Memory B cell (primary cell): ENCODE results near the gene C5orf58.

Experiments
- ATAC-seq: fragments of 150-1000 bp; cut with Tn5 transposase; 2 replicates; pipeline ENCODE4 v1.10.0; 2021; ENCODE audit warnings: low read depth, mild to moderate bottlenecking, moderate library complexity
- DNase-seq, 2 donors: peaks; one replicate each; pipeline ENCODE4 v3.0.0; 2022; ENCODE audit warnings: low spot score in 2 of 2
- H3K27ac Mint-ChIP-seq: one replicate; pipeline ENCODE4 v1.8.0; 2022; ENCODE audit warnings: mild to moderate bottlenecking, moderate library complexity, mixed read lengths
- H3K27me3 Mint-ChIP-seq: one replicate; pipeline ENCODE4 v1.8.0; 2022; ENCODE audit warnings: mixed read lengths
- H3K36me3 Mint-ChIP-seq: one replicate; pipeline ENCODE4 v1.8.0; 2022; ENCODE audit warnings: mild to moderate bottlenecking, mixed read lengths
- H3K4me1 Mint-ChIP-seq: one replicate; pipeline ENCODE4 v1.8.0; 2022; ENCODE audit warnings: mixed read lengths
- H3K4me3 Mint-ChIP-seq: one replicate; pipeline ENCODE4 v1.8.0; 2022; ENCODE audit warnings: mild to moderate bottlenecking, moderate library complexity, mixed read lengths
- H3K9me3 Mint-ChIP-seq: one replicate; pipeline ENCODE4 v1.8.0; 2022; ENCODE audit warnings: mixed read lengths

Gene C5orf58, protein sequence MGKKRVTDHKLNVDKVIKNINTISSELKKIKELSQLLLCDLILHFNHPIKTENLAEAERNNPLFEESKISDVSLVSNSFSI

GRCh38 chr5:170232786-170233185, at the start of gene C5orf58:
TSS of gene C5orf58 (plus strand) at chr5:170232985. CDS start at chr5:170234977, 1,992 bp downstream.
- no peak for DNase-seq
- no peaks in the 10 kb centered on the region for H3K4me1 Mint-ChIP-seq
- no peak for ATAC-seq
- no peaks in the 10 kb centered on the region for H3K36me3 Mint-ChIP-seq
- H3K4me3 Mint-ChIP-seq, result no peak within 1 kb of the TSS
- H3K27me3 Mint-ChIP-seq, result peaks cover 2% of the 10 kb centered on the region
- H3K27ac Mint-ChIP-seq, result no peak within 1 kb of the TSS
- H3K9me3 Mint-ChIP-seq, result no peaks in the 10 kb centered on the region

GRCh38 chr5:170183816-170184687, 48.7 kb upstream of the C5orf58 start:
- Mint-ChIP-seq H3K36me3 (no peaks in the 10 kb centered on the region), H3K27me3 (peaks cover 9% of the 10 kb centered on the region), H3K4me1 (no peaks in the 10 kb centered on the region), H3K9me3 (no peaks in the 10 kb centered on the region), H3K4me3 (no peak overlapping the region), H3K27ac (no peak overlapping the region)
- DNase-seq, result peak; percentile 10 to 43
- peak; percentile 43 for ATAC-seq

DNA sequence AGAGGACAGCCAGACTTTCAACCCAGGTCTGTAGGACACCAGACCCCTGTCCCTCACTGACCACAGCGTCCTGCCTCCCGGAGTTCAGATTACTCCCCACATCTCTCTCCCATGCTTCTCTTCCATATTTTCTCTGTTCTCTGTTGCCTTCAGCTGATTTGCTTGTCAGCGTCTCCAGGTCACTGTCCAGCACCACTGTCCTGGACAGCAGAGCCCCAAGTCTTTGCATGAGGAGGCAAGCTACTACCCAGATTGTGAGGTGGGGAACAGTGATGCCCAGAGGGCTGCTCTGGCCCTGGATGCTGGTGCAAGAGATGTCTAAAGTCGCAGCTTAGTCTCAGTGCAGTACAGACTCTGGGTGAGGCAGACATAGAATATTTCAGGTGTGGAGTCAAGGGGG, 48.0 kb upstream of the C5orf58 start:
- Mint-ChIP-seq H3K4me1 (no peaks in the 10 kb centered on the region), H3K9me3 (no peaks in the 10 kb centered on the region), H3K27ac (no peak overlapping the region), H3K36me3 (no peaks in the 10 kb centered on the region), H3K27me3 (peaks cover 12% of the 10 kb centered on the region), H3K4me3 (no peak overlapping the region)
- DNase-seq, result no peak
- ATAC-seq, result no peak

- H3K36me3 Mint-ChIP-seq, result no peaks in the 10 kb centered on the region
- H3K4me3 Mint-ChIP-seq, result no peak overlapping the region
- H3K9me3 Mint-ChIP-seq, result no peaks in the 10 kb centered on the region
- no peak for DNase-seq
- ATAC-seq, result no peak
- H3K27me3 Mint-ChIP-seq, result peaks cover 14% of the 10 kb centered on the region
- H3K27ac Mint-ChIP-seq, result no peak overlapping the region
- no peaks in the 10 kb centered on the region for H3K4me1 Mint-ChIP-seq
Observed at GRCh38 chr5:170186156-170186555, 46.6 kb upstream of the C5orf58 start.

GRCh38 chr5:170186856-170187255, 45.9 kb upstream of the C5orf58 start:
- Mint-ChIP-seq H3K4me3 (no peak overlapping the region), H3K27me3 (peaks cover 14% of the 10 kb centered on the region), H3K9me3 (no peaks in the 10 kb centered on the region), H3K4me1 (no peaks in the 10 kb centered on the region), H3K27ac (no peak overlapping the region), H3K36me3 (no peaks in the 10 kb centered on the region)
- no peak for ATAC-seq
- DNase-seq, result no peak

DNA sequence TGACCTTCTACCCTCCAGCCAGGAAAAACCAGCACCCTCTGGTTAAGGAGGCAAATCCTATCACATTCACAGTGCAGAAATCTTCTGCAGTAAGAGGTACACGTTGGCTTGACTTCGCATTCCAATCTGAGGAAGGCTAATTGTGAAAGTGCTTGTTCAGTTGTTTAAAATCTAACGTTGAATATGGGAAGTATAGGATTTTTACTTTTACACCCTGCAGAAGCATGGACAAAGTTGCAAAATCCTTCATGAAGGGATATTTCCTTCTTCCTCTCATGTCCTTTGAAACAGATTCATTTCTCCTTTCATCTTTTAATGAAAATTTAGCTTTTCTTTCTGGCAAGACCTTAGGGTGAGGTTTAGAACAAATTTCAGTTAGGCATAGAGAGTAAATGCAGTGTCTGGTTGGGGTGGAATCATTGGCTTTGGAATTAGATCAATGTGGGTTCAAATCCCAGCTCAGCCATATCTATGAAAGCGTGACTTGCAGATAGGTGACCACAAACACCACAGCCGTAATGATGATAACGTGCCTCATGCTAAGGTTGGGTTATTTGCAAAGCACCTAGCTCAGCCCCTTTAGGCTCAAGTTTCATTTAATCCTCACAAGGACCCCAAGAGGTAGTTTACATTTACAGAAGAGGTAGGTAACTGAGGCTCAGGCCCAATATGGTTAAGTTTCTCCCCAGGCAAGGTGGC, 42.2 kb upstream of the C5orf58 start:
- Mint-ChIP-seq H3K36me3 (no peaks in the 10 kb centered on the region), H3K4me3 (no peak overlapping the region), H3K27ac (no peak overlapping the region), H3K9me3 (no peaks in the 10 kb centered on the region), H3K4me1 (no peaks in the 10 kb centered on the region), H3K27me3 (peaks cover 12% of the 10 kb centered on the region)
- DNase-seq (no peak), ATAC-seq (no peak)

- ATAC-seq (no peak), DNase-seq (no peak)
- no peak overlapping the region for H3K4me3 Mint-ChIP-seq
- H3K27ac Mint-ChIP-seq, result no peak overlapping the region
- no peaks in the 10 kb centered on the region for H3K36me3 Mint-ChIP-seq
- no peaks in the 10 kb centered on the region for H3K4me1 Mint-ChIP-seq
- H3K27me3 Mint-ChIP-seq, result peaks cover 12% of the 10 kb centered on the region
- H3K9me3 Mint-ChIP-seq, result no peaks in the 10 kb centered on the region
Observed at GRCh38 chr5:170192829-170193228, 40.0 kb upstream of the C5orf58 start.

DNA sequence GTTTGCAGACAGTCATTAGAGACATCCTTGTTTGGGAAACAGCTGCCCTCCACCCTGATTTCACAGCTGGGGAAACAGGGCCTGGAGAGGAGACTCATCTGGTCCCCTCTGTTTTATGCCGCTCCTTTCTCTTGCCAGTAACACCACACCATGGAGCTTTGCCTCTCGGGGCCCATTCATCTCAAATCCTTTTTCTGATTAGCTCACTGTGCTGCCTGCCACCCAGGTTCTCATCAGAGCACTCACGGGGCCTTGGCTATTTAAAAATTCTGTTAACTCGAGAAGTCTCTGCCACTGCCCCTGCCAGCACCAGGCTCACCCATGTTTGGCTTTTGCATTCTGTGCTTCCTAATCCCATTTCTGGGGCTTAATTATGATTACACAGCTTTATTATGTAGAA, 36.8 kb upstream of the C5orf58 start:
- Mint-ChIP-seq H3K4me3 (no peak overlapping the region), H3K36me3 (no peaks in the 10 kb centered on the region), H3K27ac (no peak overlapping the region), H3K4me1 (no peaks in the 10 kb centered on the region), H3K27me3 (peaks cover 9% of the 10 kb centered on the region), H3K9me3 (no peaks in the 10 kb centered on the region)
- ATAC-seq (no peak), DNase-seq (no peak)

- ATAC-seq (no peak), DNase-seq (no peak)
- Mint-ChIP-seq H3K4me3 (no peak overlapping the region), H3K27ac (peak overlapping the region; percentile 43), H3K27me3 (peaks cover 7% of the 10 kb centered on the region), H3K36me3 (no peaks in the 10 kb centered on the region), H3K4me1 (no peaks in the 10 kb centered on the region), H3K9me3 (no peaks in the 10 kb centered on the region)
Observed at GRCh38 chr5:170200876-170201275, 31.9 kb upstream of the C5orf58 start.

DNA sequence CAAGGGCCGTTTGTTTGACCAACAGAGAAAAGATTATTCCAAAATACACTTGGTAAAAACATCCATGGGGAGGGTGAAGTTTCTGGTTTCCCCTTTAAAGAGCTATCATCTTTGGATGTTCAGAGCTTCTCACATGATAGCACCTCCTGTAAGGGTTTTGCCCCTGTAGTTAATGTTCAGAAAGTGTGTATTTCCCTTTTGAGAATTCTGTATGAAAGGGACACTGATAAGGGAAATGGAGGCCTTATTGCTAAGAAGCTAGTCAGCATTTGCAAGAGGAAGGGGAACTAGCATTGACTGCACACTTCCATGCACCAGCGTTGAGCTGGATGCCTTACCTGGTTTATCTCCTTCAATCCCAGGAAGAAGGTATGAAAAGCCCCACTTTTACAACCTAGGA, 31.5 kb upstream of the C5orf58 start:
- Mint-ChIP-seq H3K36me3 (no peaks in the 10 kb centered on the region), H3K27ac (no peak overlapping the region), H3K4me1 (no peaks in the 10 kb centered on the region), H3K27me3 (peaks cover 7% of the 10 kb centered on the region), H3K4me3 (no peak overlapping the region), H3K9me3 (no peaks in the 10 kb centered on the region)
- ATAC-seq (no peak), DNase-seq (no peak)

- Mint-ChIP-seq H3K27me3 (peaks cover 9% of the 10 kb centered on the region), H3K9me3 (no peaks in the 10 kb centered on the region), H3K36me3 (no peaks in the 10 kb centered on the region), H3K4me1 (no peaks in the 10 kb centered on the region), H3K27ac (no peak overlapping the region), H3K4me3 (no peak overlapping the region)
- DNase-seq, result no peak
- ATAC-seq, result no peak
Observed at GRCh38 chr5:170202117-170202516, 30.7 kb upstream of the C5orf58 start.

- Mint-ChIP-seq H3K27me3 (peaks cover 9% of the 10 kb centered on the region), H3K4me1 (no peaks in the 10 kb centered on the region), H3K4me3 (no peak overlapping the region), H3K27ac (no peak overlapping the region), H3K36me3 (no peaks in the 10 kb centered on the region), H3K9me3 (no peaks in the 10 kb centered on the region)
- ATAC-seq (no peak), DNase-seq (no peak)
Observed at GRCh38 chr5:170204202-170204601, 28.6 kb upstream of the C5orf58 start.

DNA sequence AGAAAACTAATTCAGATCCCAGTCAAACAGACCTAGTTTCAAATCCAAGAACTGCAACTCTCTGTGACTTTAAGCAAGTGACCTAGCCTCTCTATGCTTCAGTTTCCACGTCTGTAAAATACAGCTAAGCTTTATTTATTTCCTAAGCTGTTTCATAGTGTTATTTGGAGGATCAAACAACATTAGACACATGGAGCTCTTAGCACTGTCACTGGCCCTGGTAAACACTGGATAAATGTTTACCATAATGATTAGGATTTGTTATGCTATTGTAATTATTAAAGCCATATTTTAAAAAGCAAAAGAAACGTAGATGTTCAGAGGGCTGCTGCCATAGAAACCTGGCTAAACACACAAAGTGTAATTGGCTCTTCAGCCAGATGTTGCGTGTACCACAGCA, 26.6 kb upstream of the C5orf58 start:
- Mint-ChIP-seq H3K27ac (no peak overlapping the region), H3K36me3 (no peaks in the 10 kb centered on the region), H3K9me3 (peaks cover 1% of the 10 kb centered on the region), H3K4me1 (no peaks in the 10 kb centered on the region), H3K4me3 (no peak overlapping the region), H3K27me3 (peaks cover 17% of the 10 kb centered on the region)
- ATAC-seq (no peak), DNase-seq (no peak)

DNA sequence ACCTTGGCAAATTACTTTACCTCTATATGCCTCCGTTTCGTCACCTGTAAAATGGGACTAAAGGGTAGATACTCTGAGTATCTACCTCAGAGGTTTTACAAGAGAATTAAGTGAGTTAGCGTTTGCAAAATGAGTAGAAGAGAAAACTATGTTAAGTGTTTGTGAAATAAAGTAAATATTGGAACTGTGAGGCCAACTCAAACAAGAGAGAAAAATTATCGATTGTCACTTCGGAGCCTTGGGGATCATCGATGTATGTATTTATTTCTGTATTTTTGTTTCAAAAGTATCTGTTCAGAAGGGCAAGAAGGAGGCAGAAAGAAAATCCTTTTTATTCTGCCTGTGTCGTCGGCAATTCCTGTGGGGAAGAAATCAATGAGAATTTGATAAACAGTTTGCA, 25.8 kb upstream of the C5orf58 start:
- DNase-seq, result no peak
- no peak overlapping the region for H3K27ac Mint-ChIP-seq
- peaks cover 1% of the 10 kb centered on the region for H3K9me3 Mint-ChIP-seq
- H3K36me3 Mint-ChIP-seq, result no peaks in the 10 kb centered on the region
- no peaks in the 10 kb centered on the region for H3K4me1 Mint-ChIP-seq
- no peak overlapping the region for H3K4me3 Mint-ChIP-seq
- no peak for ATAC-seq
- H3K27me3 Mint-ChIP-seq, result peaks cover 17% of the 10 kb centered on the region
